Renal cortex interstitium (tissue), 11 donors: ENCODE results near the gene OR2F2. TPM values are rescaled to one million over a fixed set of nuclear protein-coding genes. Genes with fewer than 3 reads are reported as not detected.

Source experiments
- DNase-seq, 11 donors: peaks; one replicate each; pipeline ENCODE4 v3.0.0-alpha.2; 2013; ENCODE audit warnings: low read depth in 9 of 11, low spot score in 4 of 11; ENCODE audit errors: extremely low read depth in 1 of 11
- polyA plus RNA-seq, 3 donors: library from polyadenylated mRNA; unstranded; fragments of 120-200 nt; gene quantifications; one replicate each; pipeline ENCODE4 v1.2.1, GENCODE V29; 2013; ENCODE audit not compliant: insufficient read length in 3 of 3

The OR2F2 gene
- polyA plus RNA-seq, 3 donors = not detected

- DNase-seq = no peak
Measured at GRCh38 chr7:143967398-143967797, 32.4 kb downstream of the OR2F2 start.

- DNase-seq = no peak
Measured at GRCh38 chr7:143973870-143974416, 38.9 kb downstream of the OR2F2 start.

- DNase-seq = no peak
Measured at GRCh38 chr7:143974459-143974858, 39.4 kb downstream of the OR2F2 start.

- no peak for DNase-seq
Measured at GRCh38 chr7:143975617-143976016, 40.6 kb downstream of the OR2F2 start.

- no peak for DNase-seq
Measured at GRCh38 chr7:143978585-143978984, 43.6 kb downstream of the OR2F2 start.

- no peak for DNase-seq
Measured at GRCh38 chr7:143979359-143979758, 44.3 kb downstream of the OR2F2 start.

- DNase-seq = no peak
Measured at GRCh38 chr7:143979998-143980397, 45.0 kb downstream of the OR2F2 start.

GRCh38 chr7:143980746-143981510 is 45.9 kb downstream of the OR2F2 start:
- no peak for DNase-seq

GRCh38 chr7:143983960-143984359 is 48.9 kb downstream of the OR2F2 start:
- DNase-seq = no peak

Other genes with a start within 250 kb of the OR2F2 start
- gene CTAGE6, start 177.5 kb upstream of the OR2F2 start, polyA plus RNA-seq = not detected
- 10 to 100 TPM; 73.5 to 93.6 (median 88.7) TPM for gene TCAF1, start 33.1 kb upstream of the OR2F2 start, polyA plus RNA-seq
- gene OR2F1, start 19.6 kb downstream of the OR2F2 start, polyA plus RNA-seq = under 1 TPM in 2 of 3 donors, not detected in 1; 0.04 to 0.18 TPM
- under 1 TPM in 1 of 3 donors, not detected in 2; 0.03 TPM for gene OR6B1, start 65.1 kb downstream of the OR2F2 start, polyA plus RNA-seq
- gene OR2A5, start 113.7 kb downstream of the OR2F2 start, polyA plus RNA-seq = under 1 TPM in 1 of 3 donors, not detected in 2; 0.06 TPM
- gene OR2A25, start 134.6 kb downstream of the OR2F2 start, polyA plus RNA-seq = under 1 TPM in 1 of 3 donors, not detected in 2; 0.17 TPM
- gene OR2A12, start 151.0 kb downstream of the OR2F2 start, polyA plus RNA-seq = under 1 TPM; 0.04 to 0.08 (median 0.06) TPM
- not detected for gene OR2A2, start 174.3 kb downstream of the OR2F2 start, polyA plus RNA-seq
- gene OR2A14, start 187.9 kb downstream of the OR2F2 start, polyA plus RNA-seq = not detected
- 10 to 100 TPM in 1 of 3 donors, 1 to 10 TPM in 2; 3.2 to 10.3 (median 3.7) TPM for gene CTAGE4, start 248.2 kb downstream of the OR2F2 start, polyA plus RNA-seq